ENCODE data around the gene MAD2L2.

Gene MAD2L2

GRCh38 chr1:11682287-11682771, 1.4 kb upstream of the MAD2L2 start:
- DNase-seq (ENCODE audit: low read depth, low spot score) = peak; percentile 91

- peak; percentile 61 for DNase-seq (ENCODE audit: low read depth, low spot score)
Observed at GRCh38 chr1:11680270-11681070, 478 bp downstream of the MAD2L2 start.

GRCh38 chr1:11678442-11678841, 2.5 kb downstream of the MAD2L2 start:
- DNase-seq (ENCODE audit: low read depth, low spot score) = no peak

GRCh38 chr1:11676386-11677103, 4.4 kb downstream of the MAD2L2 start:
- DNase-seq (ENCODE audit: low read depth, low spot score) = no peak

GRCh38 chr1:11675325-11675724, 5.6 kb downstream of the MAD2L2 start:
- DNase-seq (ENCODE audit: low read depth, low spot score) = no peak

- no peak for DNase-seq (ENCODE audit: low read depth, low spot score)
Observed at GRCh38 chr1:11674488-11674887, 6.5 kb downstream of the MAD2L2 start.

GRCh38 chr1:11673089-11673769, 7.7 kb downstream of the MAD2L2 start:
- DNase-seq (ENCODE audit: low read depth, low spot score) = no peak

GRCh38 chr1:11671544-11672286, 9.2 kb downstream of the MAD2L2 start:
- DNase-seq (ENCODE audit: low read depth, low spot score) = no peak

GRCh38 chr1:11671205-11671543, 9.8 kb downstream of the MAD2L2 start:
- DNase-seq (ENCODE audit: low read depth, low spot score) = no peak

GRCh38 chr1:11670747-11671146, 10.2 kb downstream of the MAD2L2 start:
- no peak for DNase-seq (ENCODE audit: low read depth, low spot score)

GRCh38 chr1:11668516-11668915, 12.4 kb downstream of the MAD2L2 start:
- no peak for DNase-seq (ENCODE audit: low read depth, low spot score)

GRCh38 chr1:11664336-11665065, 16.4 kb downstream of the MAD2L2 start:
- DNase-seq (ENCODE audit: low read depth, low spot score) = peak; percentile 56

GRCh38 chr1:11661103-11661502, 19.8 kb downstream of the MAD2L2 start:
- no peak for DNase-seq (ENCODE audit: low read depth, low spot score)

GRCh38 chr1:11659748-11660147, 21.2 kb downstream of the MAD2L2 start:
- no peak for DNase-seq (ENCODE audit: low read depth, low spot score)

- DNase-seq (ENCODE audit: low read depth, low spot score) = no peak
Observed at GRCh38 chr1:11658542-11658941, 22.4 kb downstream of the MAD2L2 start.

GRCh38 chr1:11657654-11658053, 23.3 kb downstream of the MAD2L2 start:
- DNase-seq (ENCODE audit: low read depth, low spot score) = no peak

GRCh38 chr1:11654939-11655808, 25.8 kb downstream of the MAD2L2 start:
- DNase-seq (ENCODE audit: low read depth, low spot score) = no peak

- DNase-seq (ENCODE audit: low read depth, low spot score) = peak; percentile 46
Observed at GRCh38 chr1:11654137-11654938, 26.6 kb downstream of the MAD2L2 start, which contains the start of the genes FBXO2 and FBXO44. Gene FBXO2, minus strand, starts transcription at chr1:11654429. Its CDS starts 89 bp downstream, at chr1:11654340. Gene FBXO44, plus strand, starts transcription at chr1:11654877. Its CDS starts 959 bp downstream, at chr1:11655836.

GRCh38 chr1:11653861-11654136, 27.1 kb downstream of the MAD2L2 start:
- DNase-seq (ENCODE audit: low read depth, low spot score) = no peak
